DMS153 treated with DMSO at 0.1 percent for 48 hours (cell line): Measurements from ENCODE around the gene TNFRSF1B.

Experiments used
- DNase-seq: peaks from one replicate; lab custom pipeline; 2025; ENCODE audit not compliant: unreplicated experiment; lab: John Stamatoyannopoulos, UW

TNFRSF1B gene

DNA sequence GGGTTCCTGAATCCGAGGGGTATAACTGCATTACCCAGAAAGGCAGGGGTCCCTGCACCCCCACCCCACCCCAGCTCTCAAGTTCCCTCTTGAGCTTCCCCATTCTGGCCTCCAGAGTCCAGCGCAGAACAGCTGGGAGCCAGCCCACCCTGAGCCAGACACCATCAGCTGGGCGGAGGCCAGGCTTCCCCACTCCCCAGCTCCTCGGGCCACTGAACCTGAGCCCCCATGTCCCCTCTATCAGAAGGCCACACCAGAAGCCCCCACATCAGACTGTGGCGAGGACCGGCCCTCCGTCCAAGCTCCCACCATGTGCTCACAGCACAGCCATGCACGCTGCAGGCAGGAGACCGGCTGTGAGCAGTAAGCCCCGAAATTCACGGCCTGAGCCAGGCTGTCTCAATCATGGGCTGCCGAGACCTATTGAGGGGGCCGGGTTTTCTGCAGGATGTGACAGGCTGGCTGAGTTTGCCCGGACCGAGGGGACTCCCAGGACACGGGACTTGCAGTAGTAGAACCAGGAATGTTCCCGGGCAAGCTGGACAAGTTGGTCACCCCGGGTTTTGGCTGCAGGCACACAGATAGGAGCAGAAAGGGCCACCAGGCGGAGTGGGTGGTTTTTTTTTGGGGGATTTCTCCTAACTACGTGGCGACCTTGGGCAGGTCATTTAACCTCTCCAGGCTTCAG, 25.5 kb upstream of the TNFRSF1B start:
- DNase-seq = no peak

DNA sequence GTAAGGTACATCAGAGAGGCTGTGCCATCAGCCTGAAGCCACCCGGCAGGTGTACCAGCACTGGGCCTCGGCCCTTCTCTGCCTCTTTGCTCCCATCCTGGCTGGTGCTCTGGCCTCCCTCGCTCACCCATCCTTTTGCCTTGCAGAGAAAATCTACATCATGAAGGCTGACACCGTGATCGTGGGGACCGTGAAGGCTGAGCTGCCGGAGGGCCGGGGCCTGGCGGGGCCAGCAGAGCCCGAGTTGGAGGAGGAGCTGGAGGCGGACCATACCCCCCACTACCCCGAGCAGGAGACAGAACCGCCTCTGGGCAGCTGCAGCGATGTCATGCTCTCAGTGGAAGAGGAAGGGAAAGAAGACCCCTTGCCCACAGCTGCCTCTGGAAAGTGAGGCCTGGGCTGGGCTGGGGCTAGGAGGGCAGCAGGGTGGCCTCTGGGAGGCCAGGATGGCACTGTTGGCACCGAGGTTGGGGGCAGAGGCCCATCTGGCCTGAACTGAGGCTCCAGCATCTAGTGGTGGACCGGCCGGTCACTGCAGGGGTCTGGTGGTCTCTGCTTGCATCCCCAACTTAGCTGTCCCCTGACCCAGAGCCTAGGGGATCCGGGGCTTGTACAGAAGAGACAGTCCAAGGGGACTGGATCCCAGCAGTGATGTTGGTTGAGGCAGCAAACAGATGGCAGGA, 24.5 kb upstream of the TNFRSF1B start:
- DNase-seq = no peak

DNA sequence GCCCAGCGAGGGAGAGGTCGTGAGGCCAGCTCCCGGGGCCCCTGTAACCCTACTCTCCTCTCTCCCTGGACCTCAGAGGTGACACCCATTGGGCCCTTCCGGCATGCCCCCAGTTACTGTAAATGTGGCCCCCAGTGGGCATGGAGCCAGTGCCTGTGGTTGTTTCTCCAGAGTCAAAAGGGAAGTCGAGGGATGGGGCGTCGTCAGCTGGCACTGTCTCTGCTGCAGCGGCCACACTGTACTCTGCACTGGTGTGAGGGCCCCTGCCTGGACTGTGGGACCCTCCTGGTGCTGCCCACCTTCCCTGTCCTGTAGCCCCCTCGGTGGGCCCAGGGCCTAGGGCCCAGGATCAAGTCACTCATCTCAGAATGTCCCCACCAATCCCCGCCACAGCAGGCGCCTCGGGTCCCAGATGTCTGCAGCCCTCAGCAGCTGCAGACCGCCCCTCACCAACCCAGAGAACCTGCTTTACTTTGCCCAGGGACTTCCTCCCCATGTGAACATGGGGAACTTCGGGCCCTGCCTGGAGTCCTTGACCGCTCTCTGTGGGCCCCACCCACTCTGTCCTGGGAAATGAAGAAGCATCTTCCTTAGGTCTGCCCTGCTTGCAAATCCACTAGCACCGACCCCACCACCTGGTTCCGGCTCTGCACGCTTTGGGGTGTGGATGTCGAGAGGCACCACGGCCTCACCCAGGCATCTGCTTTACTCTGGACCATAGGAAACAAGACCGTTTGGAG, 23.7 kb upstream of the TNFRSF1B start:
- DNase-seq = no peak

DNA sequence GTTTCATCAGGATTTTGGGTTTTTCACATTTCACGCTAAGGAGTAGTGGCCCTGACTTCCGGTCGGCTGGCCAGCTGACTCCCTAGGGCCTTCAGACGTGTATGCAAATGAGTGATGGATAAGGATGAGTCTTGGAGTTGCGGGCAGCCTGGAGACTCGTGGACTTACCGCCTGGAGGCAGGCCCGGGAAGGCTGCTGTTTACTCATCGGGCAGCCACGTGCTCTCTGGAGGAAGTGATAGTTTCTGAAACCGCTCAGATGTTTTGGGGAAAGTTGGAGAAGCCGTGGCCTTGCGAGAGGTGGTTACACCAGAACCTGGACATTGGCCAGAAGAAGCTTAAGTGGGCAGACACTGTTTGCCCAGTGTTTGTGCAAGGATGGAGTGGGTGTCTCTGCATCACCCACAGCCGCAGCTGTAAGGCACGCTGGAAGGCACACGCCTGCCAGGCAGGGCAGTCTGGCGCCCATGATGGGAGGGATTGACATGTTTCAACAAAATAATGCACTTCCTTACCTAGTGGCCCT, 23.1 kb upstream of the TNFRSF1B start:
- peak; percentile 49 for DNase-seq

DNA sequence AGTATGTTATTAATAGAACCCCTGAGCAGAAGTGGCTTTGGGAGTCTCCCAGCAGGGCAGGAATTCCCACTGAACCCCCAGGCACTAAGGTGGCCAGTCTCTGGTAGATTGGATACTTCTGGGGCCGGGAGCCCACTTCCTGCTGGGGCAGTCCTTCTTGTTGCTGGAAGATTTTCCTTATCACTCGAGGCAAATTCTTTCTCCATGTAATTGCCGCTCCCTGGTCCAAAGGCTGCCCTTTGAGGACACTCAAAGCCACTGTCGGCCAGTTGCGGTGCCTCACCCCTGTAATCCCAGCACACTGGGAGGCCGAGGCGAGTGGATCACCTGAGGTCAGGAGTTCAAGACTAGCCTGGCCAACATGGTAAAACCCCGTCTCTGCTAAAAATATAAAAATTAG, 22.6 kb upstream of the TNFRSF1B start:
- no peak for DNase-seq

DNA sequence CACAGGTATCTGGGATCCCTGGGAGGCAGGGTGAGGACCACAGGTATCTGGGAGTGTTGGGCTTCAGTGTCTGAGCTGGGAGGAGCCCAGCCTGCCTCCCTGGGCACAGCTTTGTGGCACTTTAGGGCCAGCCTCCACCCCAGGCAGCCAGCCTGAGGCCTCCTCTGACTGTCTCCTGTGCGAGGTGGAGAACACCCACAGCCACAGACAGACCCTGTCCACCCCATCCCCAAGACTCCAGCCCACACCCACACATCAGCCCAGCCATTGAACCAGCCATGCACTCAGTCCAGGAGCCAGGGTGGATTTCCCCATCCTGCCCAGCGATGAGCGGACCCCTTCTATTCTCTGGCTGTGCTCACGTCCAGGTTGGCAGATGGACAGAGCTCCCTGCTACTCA, 21.8 kb upstream of the TNFRSF1B start:
- no peak for DNase-seq

DNA sequence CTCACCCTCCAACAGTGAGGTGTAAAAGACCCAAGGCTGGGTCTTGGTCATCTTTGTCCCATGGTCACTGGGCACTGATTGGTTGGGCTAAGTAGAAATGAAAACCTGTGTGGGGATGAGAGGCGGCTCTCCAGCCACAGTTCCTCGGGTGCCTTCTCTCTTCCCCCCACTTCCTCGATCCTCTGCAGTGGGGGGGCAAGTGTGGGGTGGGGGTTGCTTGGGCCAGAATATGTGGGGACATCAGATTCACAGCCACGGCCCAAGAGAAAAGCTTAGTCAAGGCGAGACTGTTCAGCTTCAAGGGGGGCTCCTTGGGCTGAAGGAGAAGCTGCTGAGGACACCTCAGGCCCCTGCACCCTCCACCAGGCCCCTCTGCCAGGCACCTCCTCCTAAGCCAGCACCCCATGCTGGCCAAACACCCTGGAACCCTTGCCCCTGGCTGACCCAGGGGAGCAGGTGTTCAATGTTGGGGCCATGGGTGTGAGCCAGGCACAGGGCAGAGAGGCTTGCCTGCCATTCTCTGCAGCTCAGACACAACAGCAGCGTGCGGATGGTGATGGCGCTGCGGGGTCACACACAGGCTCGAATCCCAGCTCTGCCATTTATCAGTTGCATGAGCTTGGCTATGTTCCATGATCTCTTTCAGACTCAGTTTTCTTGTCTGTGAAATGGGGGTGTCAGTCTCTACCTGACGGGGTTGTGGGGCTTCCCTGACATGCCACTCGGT, 21.0 kb upstream of the TNFRSF1B start:
- no peak for DNase-seq

DNA sequence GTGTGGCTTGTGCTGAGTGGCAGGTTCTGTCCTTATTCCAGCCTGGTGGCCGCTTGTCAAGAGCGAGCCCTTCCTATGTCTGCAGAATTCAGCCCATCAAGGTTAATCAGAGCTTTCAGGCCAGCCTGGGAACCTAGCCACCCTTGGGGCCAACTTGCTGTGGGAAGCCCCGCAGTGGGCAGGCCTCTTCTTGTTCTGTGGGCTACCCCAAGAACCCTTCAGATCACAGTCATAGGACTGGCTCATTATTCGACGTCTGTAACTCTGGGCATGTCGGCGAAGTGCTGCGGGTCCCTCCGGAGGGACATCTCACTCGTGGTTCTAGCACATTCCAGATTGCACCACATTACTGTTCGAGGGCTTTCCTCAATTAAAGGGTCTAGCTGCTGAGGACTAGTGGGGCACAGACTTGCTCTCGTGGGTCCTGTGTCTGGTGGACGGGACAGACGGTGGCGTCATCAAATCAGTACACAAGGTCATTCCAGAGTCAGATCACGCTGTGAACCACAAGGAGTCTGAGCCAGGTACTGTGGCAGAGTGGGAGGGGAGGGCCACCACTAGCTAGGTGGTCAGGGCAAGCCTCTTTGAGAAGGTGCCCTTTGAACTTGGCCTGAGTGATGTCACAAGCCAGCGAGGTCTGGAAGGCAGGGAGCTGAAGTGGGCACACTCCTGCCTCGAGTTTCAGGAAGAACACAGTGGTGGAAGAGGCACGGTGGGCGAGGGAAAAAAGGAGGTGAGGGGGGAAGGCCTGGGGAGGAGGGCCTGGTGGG, 20.3 kb upstream of the TNFRSF1B start:
- DNase-seq = no peak

DNA sequence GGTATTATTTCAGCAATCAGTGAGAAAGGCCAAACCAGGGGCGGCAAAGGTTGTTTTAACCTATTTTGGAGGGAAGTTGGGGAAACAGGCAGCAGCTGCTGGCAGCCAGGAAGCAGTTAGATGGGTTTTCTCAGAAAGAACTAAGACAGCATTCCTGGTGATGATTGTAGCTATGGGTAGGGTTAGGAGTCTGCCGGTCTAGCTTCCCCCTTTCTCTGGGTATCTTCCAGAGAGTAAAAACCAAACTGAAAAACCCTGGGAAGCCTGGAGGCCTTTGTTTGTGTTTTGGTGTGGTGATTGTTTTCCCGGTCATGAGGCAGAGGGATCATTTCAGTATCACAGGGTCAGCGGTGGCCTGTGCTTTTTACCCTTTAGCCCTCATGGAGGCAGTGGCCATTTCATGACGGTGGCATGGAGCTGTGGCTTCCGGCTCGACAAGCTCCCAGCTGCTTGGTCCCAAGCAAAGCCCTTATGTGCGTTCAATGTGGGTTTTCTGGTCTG, 19.5 kb upstream of the TNFRSF1B start:
- DNase-seq = no peak

DNA sequence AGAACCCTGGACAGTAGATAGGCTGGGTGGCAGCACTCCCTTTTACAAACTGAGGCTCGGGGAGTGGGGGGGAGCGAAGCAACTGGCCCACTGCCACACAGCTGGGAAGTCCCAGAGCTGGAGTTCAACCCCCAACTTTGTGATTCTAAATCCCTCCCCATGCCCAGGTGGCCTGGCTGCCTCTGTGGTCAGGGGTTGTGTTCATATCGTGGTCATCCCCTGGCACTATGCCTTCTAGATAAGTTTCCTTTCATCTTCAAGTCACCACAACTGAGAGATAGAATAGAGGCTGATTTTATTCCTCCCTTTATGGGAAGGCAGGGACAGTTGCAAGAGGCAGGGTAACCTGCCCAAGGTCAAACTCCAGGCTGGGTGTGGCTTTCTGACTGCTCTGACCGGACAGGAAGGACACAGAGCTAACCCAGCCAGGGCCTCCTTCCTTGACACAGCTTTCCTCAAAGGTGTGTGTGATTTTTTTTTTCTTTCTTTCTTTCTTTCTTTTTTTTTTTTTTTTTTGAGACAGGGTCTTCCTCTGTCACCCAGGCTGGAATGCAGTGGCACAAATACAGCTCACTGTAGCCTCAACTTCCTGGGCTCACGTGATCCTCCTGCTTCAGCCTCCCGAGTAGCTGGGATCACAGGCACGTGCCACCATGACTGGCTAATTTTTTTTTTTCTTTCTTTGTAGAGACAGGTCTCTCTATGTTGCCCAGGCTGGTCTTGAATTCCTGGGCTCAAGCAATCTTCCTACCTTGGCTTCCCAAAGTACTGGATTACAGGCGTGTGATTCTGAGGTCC, 18.4 kb upstream of the TNFRSF1B start:
- DNase-seq = no peak

DNA sequence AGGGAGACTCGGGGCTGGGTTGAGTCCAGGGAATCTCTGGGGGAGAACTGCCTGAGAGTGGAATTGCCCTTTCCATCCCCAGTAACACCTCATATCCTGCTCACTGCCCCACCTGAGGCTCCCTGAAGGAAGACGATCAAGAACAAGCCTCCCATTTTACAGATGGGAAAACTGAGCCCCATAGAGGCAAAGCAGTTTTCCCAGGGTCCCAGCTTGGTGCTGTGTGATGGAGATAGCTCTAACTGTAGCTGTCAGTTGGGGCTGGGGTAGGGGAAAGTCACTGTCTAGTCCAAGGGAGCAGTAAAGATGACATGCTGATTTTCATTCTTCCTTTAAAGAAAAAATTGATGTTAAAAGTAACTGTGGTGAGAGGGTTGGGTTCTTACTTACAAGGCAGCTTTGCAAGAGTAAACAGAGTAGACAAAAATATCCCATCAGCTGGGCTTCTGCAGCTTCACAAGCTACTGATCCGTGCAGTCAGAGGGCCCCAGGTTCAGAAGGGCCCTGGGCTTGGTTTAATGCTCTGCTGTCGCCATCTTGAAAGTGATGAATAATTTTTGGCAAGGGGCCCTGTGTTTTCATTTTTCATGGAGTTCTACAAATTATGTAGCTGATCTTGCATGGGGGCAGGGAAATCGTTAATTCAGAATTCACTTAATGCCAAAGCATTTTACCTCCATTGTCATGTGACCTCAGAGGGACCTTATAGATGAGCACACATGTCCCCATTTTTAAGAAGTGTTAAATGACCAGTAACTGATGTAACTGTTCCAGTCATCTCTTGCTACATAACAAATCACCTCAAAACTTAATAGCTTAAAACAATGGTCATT, 17.6 kb upstream of the TNFRSF1B start:
- DNase-seq = no peak

DNA sequence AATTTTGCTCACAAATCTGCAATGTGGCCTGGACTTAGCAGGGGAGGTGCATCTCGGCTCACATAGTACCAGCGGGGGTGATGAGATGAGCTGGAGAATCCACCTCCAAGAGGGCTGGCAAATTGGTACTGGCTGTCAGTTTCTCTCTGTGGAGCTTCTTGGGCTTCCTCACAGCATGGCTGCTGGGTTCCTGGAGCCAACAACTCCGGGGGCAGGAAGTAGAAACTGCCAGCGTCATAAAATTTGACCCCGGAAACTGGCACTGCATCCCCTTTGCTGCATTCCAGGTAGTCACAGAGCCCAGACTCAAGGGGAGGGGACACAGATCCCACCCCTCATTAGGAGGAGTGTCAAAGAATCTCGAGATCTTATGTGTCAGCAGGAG, 17.0 kb upstream of the TNFRSF1B start:
- DNase-seq = no peak

DNA sequence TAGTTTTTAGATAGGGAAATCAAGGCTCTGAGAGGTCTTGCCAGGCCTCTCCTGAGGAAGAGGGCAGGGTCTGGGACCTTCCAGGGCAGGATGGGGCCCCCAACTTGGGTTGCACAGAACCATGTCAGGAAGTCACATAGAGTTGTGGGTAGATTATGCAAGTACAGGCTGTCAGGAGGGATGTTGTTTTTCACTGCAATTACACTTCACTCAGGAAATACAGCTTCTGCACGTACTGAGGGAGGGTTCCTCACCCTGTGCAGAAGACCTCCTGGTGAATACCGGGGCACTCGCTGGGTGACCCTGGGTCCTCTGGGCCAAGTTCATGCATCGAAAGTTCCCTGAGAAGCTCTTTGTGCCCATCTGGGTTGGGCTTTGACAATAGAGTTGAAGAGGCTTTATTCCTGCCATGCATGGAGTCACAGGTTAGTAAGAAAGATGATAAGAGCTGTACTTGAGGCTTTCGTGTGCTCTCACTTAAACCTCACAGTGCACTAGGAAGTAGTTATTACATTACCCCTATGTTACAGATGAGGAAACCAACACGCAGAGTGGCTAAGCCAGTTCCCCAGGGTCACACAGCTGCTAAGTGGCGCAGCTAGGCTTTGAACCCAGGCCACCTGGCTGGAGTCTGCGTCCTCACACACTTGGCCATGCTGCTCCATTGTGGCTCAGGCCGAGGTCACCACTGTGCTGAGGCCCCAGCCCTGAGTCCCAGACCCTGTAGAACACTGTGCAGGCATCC, 16.2 kb upstream of the TNFRSF1B start:
- DNase-seq = no peak

DNA sequence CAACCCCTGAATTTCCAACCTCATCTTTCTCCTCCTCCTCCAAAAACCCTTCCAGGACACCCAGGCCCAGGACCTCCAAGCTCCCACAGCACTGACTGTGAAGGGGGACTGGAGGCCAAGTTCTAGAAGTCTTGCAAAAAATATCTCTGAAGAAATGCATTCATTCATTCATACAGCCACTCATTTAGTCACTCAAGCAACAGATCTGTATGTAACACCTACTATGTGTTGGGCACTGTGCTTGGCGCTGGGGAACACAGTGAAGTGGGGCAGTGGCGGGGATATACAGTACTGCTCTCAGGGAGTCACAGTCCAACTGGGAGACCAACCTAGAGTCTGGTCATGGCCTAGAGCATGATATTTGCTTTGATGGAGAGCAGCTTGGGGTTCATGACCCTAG, 15.3 kb upstream of the TNFRSF1B start:
- no peak for DNase-seq

DNA sequence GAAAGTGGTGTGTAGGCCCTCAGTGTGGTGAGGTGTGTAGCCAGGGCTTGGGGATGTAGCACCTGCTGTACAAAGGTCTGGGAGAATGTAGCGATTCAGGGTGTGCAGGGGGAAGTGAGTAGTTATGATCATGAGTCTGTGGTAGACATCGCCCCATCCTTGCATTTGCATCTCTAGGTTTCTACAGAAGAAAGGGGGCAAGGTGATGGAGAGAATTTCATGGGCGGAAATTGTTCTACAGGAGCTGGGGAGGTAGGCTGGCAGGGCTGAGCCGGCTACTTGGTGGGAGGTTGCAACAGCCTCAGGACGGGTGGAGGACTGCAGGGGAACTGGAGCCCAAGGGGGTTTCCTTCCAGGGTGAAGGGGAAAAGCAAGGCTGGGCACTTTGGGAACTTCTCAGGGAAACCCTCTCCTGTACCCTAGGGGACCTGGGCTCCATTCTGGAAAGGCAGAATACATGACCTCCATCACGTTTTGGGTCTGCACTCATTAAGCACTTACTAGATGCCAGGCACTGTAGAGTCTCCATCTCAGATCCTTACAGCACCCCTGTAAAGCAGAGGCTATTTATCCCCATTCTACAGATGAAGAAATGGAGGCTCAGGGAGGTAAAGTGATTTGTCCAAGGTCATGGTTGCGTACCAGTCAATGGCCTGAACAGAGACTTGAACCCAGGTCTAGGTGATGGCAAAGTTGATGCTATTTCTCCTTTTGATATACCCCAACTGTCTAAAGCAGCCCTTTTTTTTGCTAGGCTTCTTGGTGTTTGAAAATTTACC, 14.5 kb upstream of the TNFRSF1B start:
- DNase-seq = no peak

DNA sequence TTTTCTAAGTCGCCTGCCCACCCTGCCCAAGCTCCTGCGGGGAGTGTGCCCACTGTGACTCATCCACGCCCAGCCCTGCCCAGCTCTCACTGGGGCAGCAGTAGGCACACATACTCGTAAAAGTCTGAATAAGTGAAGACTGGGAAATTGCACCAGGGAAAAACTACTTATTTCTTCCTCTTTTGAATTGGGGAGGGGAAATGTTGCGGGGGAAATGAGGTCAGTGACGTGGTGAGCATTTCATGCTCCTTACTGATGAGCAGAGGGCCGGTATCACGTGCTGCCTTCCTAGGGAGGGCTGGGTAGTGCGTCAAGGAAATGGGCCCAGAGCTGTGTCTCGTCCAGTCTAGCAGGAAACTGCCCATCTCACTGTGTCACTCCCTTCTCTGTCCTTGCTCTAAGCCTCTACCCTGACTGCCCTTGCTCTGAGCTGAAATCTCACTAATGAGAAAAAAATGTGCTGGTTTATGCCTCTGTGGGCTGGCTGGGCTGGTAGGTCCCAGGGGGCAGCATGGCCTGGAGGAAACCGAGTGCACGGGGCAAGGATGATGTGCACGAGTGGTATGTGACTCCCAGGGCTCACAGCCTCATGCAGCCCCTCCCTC, 13.5 kb upstream of the TNFRSF1B start:
- DNase-seq = no peak

DNA sequence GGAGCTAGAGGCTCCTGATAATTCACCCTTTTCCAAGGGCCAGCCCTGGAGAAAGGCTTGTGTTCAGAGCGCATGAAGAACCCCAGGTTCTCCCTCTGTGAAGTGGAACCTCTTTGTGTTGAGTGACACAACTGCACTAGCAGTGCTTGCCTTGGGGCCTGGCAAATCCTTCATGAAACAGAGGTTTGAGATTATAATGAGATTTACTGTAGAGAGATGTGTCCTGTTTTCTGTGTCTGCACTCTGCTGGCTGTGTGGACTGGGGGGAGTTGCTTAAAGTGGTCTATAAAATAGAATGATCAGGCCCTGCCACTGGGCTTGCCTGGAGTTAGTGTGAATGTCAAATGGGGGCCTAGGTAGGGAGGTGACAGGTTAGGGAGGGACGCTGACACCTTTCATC, 11.5 kb upstream of the TNFRSF1B start:
- DNase-seq = no peak
